ENCODE results near the gene EHBP1. TPM values are rescaled to one million over a fixed set of nuclear protein-coding genes. Genes with fewer than 3 reads are reported as not detected.

The EHBP1 gene
- total RNA-seq, 1 donor from 2014 or later = 25.7 TPM

Other genes starting within 250 kb of the EHBP1 start
- gene TMEM17, start 199.5 kb upstream of the EHBP1 start, total RNA-seq = not detected in 2 replicates

Data from T-helper 1 cell treated with Interleukin-12 subunit alpha and Interleukin-12 subunit beta and Interleukin-4 antibody, amounts not matched to agents 30 ng/mL and 1 ng/mL, for 36 hours (primary cell).